NCI-H2081 treated with DMSO at 0.1 percent for 48 hours (cell line): Measurements from ENCODE around the gene IFI27.
"Not testable (repeated sequence)": the region's sequence is repeated elsewhere in the genome, so short reads cannot be mapped to it uniquely, and the experiment has no call there.

Experiments used
- DNase-seq: peaks from one replicate; lab custom pipeline; 2025; lab: John Stamatoyannopoulos, UW

IFI27 gene

GRCh38 chr14:94156143-94156542 is 45.6 kb downstream of the IFI27 start:
- not testable (repeated sequence) for DNase-seq

GRCh38 chr14:94157197-94157596 is 46.7 kb downstream of the IFI27 start:
- no peak for DNase-seq

- no peak for DNase-seq
These were observed 47.8 kb downstream of the IFI27 start for GRCh38 chr14:94158239-94158883.

GRCh38 chr14:94161058-94161457 is 50.5 kb downstream of the IFI27 start:
- DNase-seq: no peak

GRCh38 chr14:94161981-94162380 is 51.4 kb downstream of the IFI27 start:
- DNase-seq: no peak

- DNase-seq: no peak
These were observed 51.9 kb downstream of the IFI27 start for GRCh38 chr14:94162466-94162865.

- DNase-seq: no peak
These were observed 53.3 kb downstream of the IFI27 start for GRCh38 chr14:94163796-94164195.

GRCh38 chr14:94164685-94165431 is 54.3 kb downstream of the IFI27 start:
- DNase-seq: no peak

GRCh38 chr14:94165744-94166143 is 55.2 kb downstream of the IFI27 start:
- no peak for DNase-seq
